ENCODE data around the gene GNG12. TPM values are rescaled to one million over a fixed set of nuclear protein-coding genes. Genes with fewer than 3 reads are reported as not detected.
"Not testable (repeated sequence)": the region's sequence is repeated elsewhere in the genome, so short reads cannot be mapped to it uniquely, and the experiment has no call there.

Gene GNG12
- polyA plus RNA-seq, 4 donors, result 98.5 to 138 (median 128) TPM

- no peak for DNase-seq (ENCODE audit: low read depth in 4 of 4, low spot score in 3 of 4)
These were observed 166.6 kb downstream of the GNG12 start for GRCh38 chr1:67666636-67667035.

GRCh38 chr1:67665307-67665706, 168.0 kb downstream of the GNG12 start:
- DNase-seq (ENCODE audit: low read depth in 4 of 4, low spot score in 3 of 4), result not testable (repeated sequence)

GRCh38 chr1:67664048-67664447, 169.2 kb downstream of the GNG12 start:
- DNase-seq (ENCODE audit: low read depth in 4 of 4, low spot score in 3 of 4), result no peak

- DNase-seq (ENCODE audit: low read depth in 4 of 4, low spot score in 3 of 4), result no peak
These were observed 170.4 kb downstream of the GNG12 start for GRCh38 chr1:67662884-67663283.

GRCh38 chr1:67659229-67659628, 174.0 kb downstream of the GNG12 start:
- no peak for DNase-seq (ENCODE audit: low read depth in 4 of 4, low spot score in 3 of 4)

- DNase-seq (ENCODE audit: low read depth in 4 of 4, low spot score in 3 of 4), result not testable (repeated sequence)
These were observed 176.1 kb downstream of the GNG12 start for GRCh38 chr1:67657152-67657551.

GRCh38 chr1:67655581-67655980, 177.7 kb downstream of the GNG12 start:
- DNase-seq (ENCODE audit: low read depth in 4 of 4, low spot score in 3 of 4), result no peak

GRCh38 chr1:67653304-67653703, 180.0 kb downstream of the GNG12 start:
- no peak for DNase-seq (ENCODE audit: low read depth in 4 of 4, low spot score in 3 of 4)

GRCh38 chr1:67652800-67653199, 180.5 kb downstream of the GNG12 start:
- DNase-seq (ENCODE audit: low read depth in 4 of 4, low spot score in 3 of 4), result no peak

Other genes starting within 250 kb of the GNG12 start
- 100 to 1,000 TPM; 122 to 147 (median 133) TPM for gene GADD45A, start 148.3 kb downstream of the GNG12 start, polyA plus RNA-seq (ENCODE audit: insufficient read length in 4 of 4)
- 1 to 10 TPM; 1.6 to 3.2 (median 2.5) TPM for gene DIRAS3, start 217.2 kb upstream of the GNG12 start, polyA plus RNA-seq (ENCODE audit: insufficient read length in 4 of 4)